Measurements from ENCODE around the gene CPSF3. TPM values are rescaled to one million over a fixed set of nuclear protein-coding genes. Genes with fewer than 3 reads are reported as not detected.
A peak's percentile ranks its signal among the peaks of the same experiment; 100 is the strongest.

Gene CPSF3
- total and polyA plus RNA-seq, 2 of the 4 experiments (the other 2 are of a cell fraction), result 29.2 to 64.5 TPM

DNA sequence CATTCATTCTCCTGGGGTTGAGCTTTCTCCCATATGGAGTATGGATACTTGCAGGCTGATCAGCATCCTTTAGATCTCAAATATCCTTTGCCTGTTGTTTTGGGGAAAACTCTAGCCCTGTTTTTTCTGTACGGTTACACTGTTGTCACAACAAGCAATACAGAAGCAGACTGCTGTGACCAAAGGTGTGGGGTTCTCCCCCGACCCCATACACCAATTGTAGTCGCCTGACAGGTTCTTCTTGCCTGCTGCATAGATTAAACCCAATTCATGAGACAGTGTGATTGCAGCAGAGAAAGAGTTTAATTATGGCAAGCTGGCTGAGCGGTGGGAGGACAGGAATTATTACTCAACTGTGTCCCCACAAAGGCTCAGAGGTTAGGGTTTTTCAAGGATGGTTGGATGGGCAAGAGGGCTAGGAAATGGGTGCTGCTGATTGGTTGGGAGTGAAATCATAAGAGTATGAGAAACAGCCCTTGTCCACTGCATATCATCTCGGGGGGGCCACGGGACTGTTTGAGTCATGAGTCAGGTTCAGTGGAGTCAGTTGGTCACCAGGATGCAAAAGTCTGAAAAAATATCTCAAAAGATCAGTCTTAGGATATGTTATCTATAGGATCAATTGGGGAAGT lies 40.7 kb upstream of the CPSF3 start:
- H3K4me1 ChIP-seq (ENCODE audit: control insufficient read depth, insufficient read depth, low read length), result peaks cover 31% of the 10 kb centered on the region
- dilution Hi-C loops (cut with HindIII; ENCODE audit: low sequenced_read_pairs, unreplicated experiment), result no loop called here

More for the DNA sequence above, 40.7 kb upstream of the CPSF3 start:
- Histone ChIP-seq H2AFZ (replicated peaks; ENCODE audit: low read length, poor library complexity) (no peak overlapping the region), H2AK9ac (replicated peaks; ENCODE audit: low read depth, low read length, poor library complexity) (no peak overlapping the region), H3K14ac (replicated peaks; ENCODE audit: low read depth, low read length) (no peak overlapping the region; the same call in 1 of the 2 replicates), H3K23ac (ENCODE audit: low read depth, low read length) (no peak overlapping the region), H2BK20ac (ENCODE audit: low read depth, low read length) (no peak overlapping the region), H3K9me1 (ENCODE audit: insufficient read depth, low read length) (peaks cover 34% of the 10 kb centered on the region), H3K36me3 (ENCODE audit: control insufficient read depth, insufficient read depth, low read length) (peaks cover 28% of the 10 kb centered on the region), H3K79me1 (ENCODE audit: low read depth in 1 of 2, low read length in 2 of 2) (peaks cover 13 to 67% of the 10 kb centered on the region in 2 experiments), H3K4me2 (ENCODE audit: low read depth, low read length) (no peak overlapping the region), H4K8ac (ENCODE audit: low read depth in 2 of 2, low read length in 2 of 2) (no peak overlapping the region), H2AK5ac (ENCODE audit: low read depth, low read length) (peak overlapping the region; percentile 44), H3K27me3 (ENCODE audit: control insufficient read depth, insufficient read depth, low read length) (no peaks in the 10 kb centered on the region), H4K5ac (ENCODE audit: low read depth, low read length) (no peak overlapping the region), H4K20me1 (ENCODE audit: insufficient read depth, low read length) (peaks cover 8% of the 10 kb centered on the region; the same call in 1 of the 2 replicates), H3K4me3 (ENCODE audit: insufficient read depth, low read depth, low read length) (no peak overlapping the region), H2BK120ac (ENCODE audit: low read depth, low read length) (no peak overlapping the region), H3K27ac (ENCODE audit: insufficient read depth, low read length) (no peak overlapping the region), H2BK15ac (ENCODE audit: low read depth, low read length) (no peak overlapping the region), H3K18ac (ENCODE audit: low read depth, low read length) (no peak overlapping the region), H2BK5ac (ENCODE audit: low read depth, low read length, poor library complexity, severe bottlenecking) (no peak overlapping the region), H3K56ac (ENCODE audit: extremely low read depth, insufficient read depth, low read length) (no peak overlapping the region), H4K91ac (ENCODE audit: insufficient read depth, low read depth, low read length) (no peak overlapping the region), H3K4ac (ENCODE audit: low read depth, low read length) (no peak overlapping the region; the same call in 1 of the 2 replicates), H3K9ac (ENCODE audit: low read depth, low read length) (no peak overlapping the region), H3K9me3 (ENCODE audit: control insufficient read depth, insufficient read depth, low read length) (no peaks in the 10 kb centered on the region)
- peak; percentile 52 for DNase-seq
- no peak for TF ChIP-seq POLR2A (IDR thresholded peaks at IDR 0.05; ENCODE audit: low read depth, low read length)
- no peak for TF ChIP-seq BHLHE40 (IDR thresholded peaks at IDR 0.05; ENCODE audit: low read depth, low read length)
- TF ChIP-seq ELK1 (IDR thresholded peaks at IDR 0.05; ENCODE audit: borderline replicate concordance, low read depth, low read length), result no peak
- no peak for TF ChIP-seq SMC3 (IDR thresholded peaks at IDR 0.05; ENCODE audit: low read depth, low read length)
- no peak for TF ChIP-seq RFX5 (IDR thresholded peaks at IDR 0.05; ENCODE audit: low read depth, low read length)
- TF ChIP-seq MAZ (IDR thresholded peaks at IDR 0.05; ENCODE audit: borderline replicate concordance, low read depth, low read length), result no peak
- no peak for TF ChIP-seq RAD21 (IDR thresholded peaks at IDR 0.05; ENCODE audit: low read length)
- TF ChIP-seq CEBPB (IDR thresholded peaks at IDR 0.05; ENCODE audit: low read depth, low read length), result no peak
- TF ChIP-seq USF2 (IDR thresholded peaks at IDR 0.05; ENCODE audit: low read depth, low read length), result no peak
- TF ChIP-seq, protein P1, sequence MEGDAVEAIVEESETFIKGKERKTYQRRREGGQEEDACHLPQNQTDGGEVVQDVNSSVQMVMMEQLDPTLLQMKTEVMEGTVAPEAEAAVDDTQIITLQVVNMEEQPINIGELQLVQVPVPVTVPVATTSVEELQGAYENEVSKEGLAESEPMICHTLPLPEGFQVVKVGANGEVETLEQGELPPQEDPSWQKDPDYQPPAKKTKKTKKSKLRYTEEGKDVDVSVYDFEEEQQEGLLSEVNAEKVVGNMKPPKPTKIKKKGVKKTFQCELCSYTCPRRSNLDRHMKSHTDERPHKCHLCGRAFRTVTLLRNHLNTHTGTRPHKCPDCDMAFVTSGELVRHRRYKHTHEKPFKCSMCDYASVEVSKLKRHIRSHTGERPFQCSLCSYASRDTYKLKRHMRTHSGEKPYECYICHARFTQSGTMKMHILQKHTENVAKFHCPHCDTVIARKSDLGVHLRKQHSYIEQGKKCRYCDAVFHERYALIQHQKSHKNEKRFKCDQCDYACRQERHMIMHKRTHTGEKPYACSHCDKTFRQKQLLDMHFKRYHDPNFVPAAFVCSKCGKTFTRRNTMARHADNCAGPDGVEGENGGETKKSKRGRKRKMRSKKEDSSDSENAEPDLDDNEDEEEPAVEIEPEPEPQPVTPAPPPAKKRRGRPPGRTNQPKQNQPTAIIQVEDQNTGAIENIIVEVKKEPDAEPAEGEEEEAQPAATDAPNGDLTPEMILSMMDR (conservative IDR thresholded peaks at IDR 0.05; ENCODE audit: low read depth, low read length), result no peak
- no peak for TF ChIP-seq FOS (IDR thresholded peaks at IDR 0.05; ENCODE audit: low read depth, low read length)
- no peak for TF ChIP-seq MXI1 (IDR thresholded peaks at IDR 0.05; ENCODE audit: borderline replicate concordance, low read depth, low read length)
- TF ChIP-seq NFE2L2 (IDR thresholded peaks at IDR 0.05; ENCODE audit: low read depth, low read length), result no peak
- no peak for TF ChIP-seq MAFK (IDR thresholded peaks at IDR 0.05; ENCODE audit: low read depth, low read length)
- 100% methylated on average over 1 of the region's 6 CpGs; no CpG with 5 or more reads in 1 of the 2 experiments for WGBS, 2 experiments (ENCODE audit: extremely low coverage in 2 of 2, insufficient read length in 1 of 2)
- BruUV-seq (replicated peaks), result no TSS peak
- in situ Hi-C loops (cut with MboI; ENCODE audit: low sequenced_read_pairs) (no loop called here), intact Hi-C loops (cut with micrococcal nuclease) (no loop called here)
- ATAC-seq (ENCODE audit: low read depth), result no peak
- CTCF ChIA-PET, result interaction anchor here (0.8 kb wide), 1 partner anchor 240 kb away, joined by 3 read pairs; no protein-coding TSS in a partner anchor
- POLR2A ChIA-PET (ENCODE audit: unreplicated experiment), result no interaction called here

All from IMR-90 (cell line).